KMS-11 (cell line): ENCODE data around the gene RBFOX2.

Source experiments
- H2AFZ ChIP-seq: fragments of 200-600 bp; sonication (generic); 2 replicates; pipeline ENCODE4 v1.6.1; 2016; ENCODE audit warnings: antibody characterized with exemption, mixed run types, low read depth
- H3K27ac ChIP-seq: fragments of 200-600 bp; sonication (generic); 2 replicates; pipeline ENCODE4 v1.6.1; 2016; ENCODE audit warnings: mild to moderate bottlenecking, mixed run types
- H3K27me3 ChIP-seq: fragments of 200-600 bp; sonication (generic); 2 replicates; pipeline ENCODE4 v1.6.1; 2017; ENCODE audit warnings: mild to moderate bottlenecking, low read depth, mixed run types, moderate library complexity; ENCODE audit not compliant: insufficient read depth
- H3K36me3 ChIP-seq: fragments of 200-600 bp; sonication (generic); 2 replicates; pipeline ENCODE4 v1.6.1; 2017; ENCODE audit warnings: mild to moderate bottlenecking, mixed run types; ENCODE audit not compliant: insufficient read depth
- H3K4me1 ChIP-seq: fragments of 200-600 bp; sonication (generic); 2 replicates; pipeline ENCODE4 v1.6.1; 2016; ENCODE audit warnings: mild to moderate bottlenecking, low read depth, mixed run types; ENCODE audit not compliant: poor library complexity, severe bottlenecking
- H3K4me2 ChIP-seq: fragments of 200-600 bp; sonication (generic); 2 replicates; pipeline ENCODE4 v1.7.0; 2016; ENCODE audit warnings: mild to moderate bottlenecking, mixed run types
- H3K4me3 ChIP-seq: fragments of 200-600 bp; sonication (generic); IDR thresholded peaks from 2 replicates; pipeline ENCODE4 v1.6.1; 2017; ENCODE audit warnings: low read depth, low read length, mixed read lengths; ENCODE audit not compliant: insufficient read depth
- H3K79me2 ChIP-seq: fragments of 200-600 bp; sonication (generic); 2 replicates; pipeline ENCODE4 v1.6.1; 2016; ENCODE audit warnings: low read depth, mixed run types; ENCODE audit not compliant: insufficient read depth
- H3K9ac ChIP-seq: fragments of 200-600 bp; sonication (generic); 2 replicates; pipeline ENCODE4 v1.6.1; 2016; ENCODE audit warnings: mild to moderate bottlenecking, mixed run types
- H4K20me1 ChIP-seq: fragments of 200-600 bp; sonication (generic); 2 replicates; pipeline ENCODE4 v1.6.1; 2016; ENCODE audit warnings: mild to moderate bottlenecking, mixed run types; ENCODE audit not compliant: insufficient read depth
- TF ChIP-seq, protein P1 (sequence below): fragments of 200-600 bp; sonication (generic); conservative IDR thresholded peaks from 2 replicates; pipeline ENCODE4 v1.6.1; 2017; ENCODE audit warnings: low read depth, mild to moderate bottlenecking, antibody characterized with exemption, low read length, moderate library complexity, mixed read lengths

Gene RBFOX2

DNA sequence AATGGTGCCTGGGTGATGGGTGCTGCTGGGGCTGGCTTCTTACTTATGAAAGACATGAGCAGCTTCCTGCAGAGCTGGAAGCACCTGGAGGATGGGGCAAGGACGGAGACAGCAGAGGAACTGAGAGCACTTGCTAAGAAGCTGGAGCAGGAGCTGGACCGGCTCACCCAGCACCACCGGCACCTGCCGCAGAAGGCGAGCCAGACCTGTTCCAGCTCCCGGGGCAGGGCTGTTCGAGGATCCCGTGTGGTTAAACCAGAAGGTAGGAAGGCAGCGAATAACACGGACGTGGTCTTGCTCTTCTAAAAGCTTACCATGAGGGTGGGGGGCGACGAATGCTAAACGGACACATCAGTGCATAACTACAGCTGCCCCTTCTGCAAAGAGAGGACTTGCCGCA lies 301.7 kb downstream of the RBFOX2 start:
- TF ChIP-seq, protein P1, sequence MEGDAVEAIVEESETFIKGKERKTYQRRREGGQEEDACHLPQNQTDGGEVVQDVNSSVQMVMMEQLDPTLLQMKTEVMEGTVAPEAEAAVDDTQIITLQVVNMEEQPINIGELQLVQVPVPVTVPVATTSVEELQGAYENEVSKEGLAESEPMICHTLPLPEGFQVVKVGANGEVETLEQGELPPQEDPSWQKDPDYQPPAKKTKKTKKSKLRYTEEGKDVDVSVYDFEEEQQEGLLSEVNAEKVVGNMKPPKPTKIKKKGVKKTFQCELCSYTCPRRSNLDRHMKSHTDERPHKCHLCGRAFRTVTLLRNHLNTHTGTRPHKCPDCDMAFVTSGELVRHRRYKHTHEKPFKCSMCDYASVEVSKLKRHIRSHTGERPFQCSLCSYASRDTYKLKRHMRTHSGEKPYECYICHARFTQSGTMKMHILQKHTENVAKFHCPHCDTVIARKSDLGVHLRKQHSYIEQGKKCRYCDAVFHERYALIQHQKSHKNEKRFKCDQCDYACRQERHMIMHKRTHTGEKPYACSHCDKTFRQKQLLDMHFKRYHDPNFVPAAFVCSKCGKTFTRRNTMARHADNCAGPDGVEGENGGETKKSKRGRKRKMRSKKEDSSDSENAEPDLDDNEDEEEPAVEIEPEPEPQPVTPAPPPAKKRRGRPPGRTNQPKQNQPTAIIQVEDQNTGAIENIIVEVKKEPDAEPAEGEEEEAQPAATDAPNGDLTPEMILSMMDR, result no peak
- no peaks in the 10 kb centered on the region for H4K20me1 ChIP-seq
- no peak overlapping the region for H3K27ac ChIP-seq
- no peaks in the 10 kb centered on the region for H3K36me3 ChIP-seq
- H3K4me3 ChIP-seq, result no peak overlapping the region
- H2AFZ ChIP-seq, result no peak overlapping the region
- no peaks in the 10 kb centered on the region for H3K79me2 ChIP-seq
- H3K27me3 ChIP-seq, result no peaks in the 10 kb centered on the region
- H3K9ac ChIP-seq, result no peak overlapping the region
- H3K4me2 ChIP-seq, result no peak overlapping the region
- no peaks in the 10 kb centered on the region for H3K4me1 ChIP-seq

DNA sequence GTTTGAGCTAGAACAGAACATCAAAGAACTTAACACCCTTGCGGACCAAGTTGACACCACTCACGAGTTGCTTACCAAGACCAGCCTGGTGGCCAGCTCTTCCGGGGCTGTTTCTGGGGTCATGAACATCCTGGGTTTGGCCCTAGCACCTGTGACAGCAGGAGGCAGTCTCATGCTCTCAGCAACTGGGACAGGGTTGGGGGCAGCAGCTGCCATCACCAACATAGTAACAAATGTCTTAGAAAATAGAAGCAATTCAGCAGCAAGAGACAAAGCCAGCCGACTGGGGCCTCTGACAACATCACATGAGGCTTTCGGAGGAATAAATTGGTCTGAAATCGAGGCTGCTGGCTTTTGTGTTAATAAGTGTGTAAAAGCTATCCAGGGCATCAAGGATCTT lies 302.2 kb downstream of the RBFOX2 start:
- H3K4me1 ChIP-seq, result no peaks in the 10 kb centered on the region
- H4K20me1 ChIP-seq, result no peaks in the 10 kb centered on the region
- no peaks in the 10 kb centered on the region for H3K36me3 ChIP-seq
- H3K9ac ChIP-seq, result no peak overlapping the region
- H2AFZ ChIP-seq, result no peak overlapping the region
- no peak overlapping the region for H3K4me2 ChIP-seq
- no peaks in the 10 kb centered on the region for H3K27me3 ChIP-seq
- H3K27ac ChIP-seq, result no peak overlapping the region
- H3K4me3 ChIP-seq, result no peak overlapping the region
- H3K79me2 ChIP-seq, result no peaks in the 10 kb centered on the region
- TF ChIP-seq, protein P1, result no peak

DNA sequence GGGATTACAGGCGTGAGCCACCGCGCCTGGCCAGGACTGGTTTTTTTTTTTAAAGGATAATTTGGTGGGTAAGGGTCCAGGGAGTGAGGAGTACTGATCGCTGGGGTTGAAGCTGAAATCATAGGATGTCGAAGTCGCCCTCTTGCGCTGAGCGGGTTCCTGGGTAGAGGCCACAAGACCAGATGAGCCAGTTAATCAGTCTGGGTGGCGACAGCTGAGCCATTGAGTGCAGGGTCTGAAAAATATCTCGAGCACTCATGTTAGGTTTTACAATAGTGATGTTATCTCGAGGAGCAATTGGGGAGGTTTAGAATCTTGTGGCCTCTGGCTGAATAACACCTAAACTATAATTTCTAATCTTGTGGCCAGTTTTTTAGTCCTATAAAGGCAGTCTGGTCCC lies 303.1 kb downstream of the RBFOX2 start:
- Histone ChIP-seq H3K36me3 (no peaks in the 10 kb centered on the region), H3K4me3 (no peak overlapping the region), H3K27me3 (no peaks in the 10 kb centered on the region), H3K9ac (no peak overlapping the region), H3K27ac (no peak overlapping the region), H3K79me2 (no peaks in the 10 kb centered on the region), H2AFZ (no peak overlapping the region), H3K4me1 (no peaks in the 10 kb centered on the region), H4K20me1 (no peaks in the 10 kb centered on the region), H3K4me2 (no peak overlapping the region)
- TF ChIP-seq, protein P1, result no peak

DNA sequence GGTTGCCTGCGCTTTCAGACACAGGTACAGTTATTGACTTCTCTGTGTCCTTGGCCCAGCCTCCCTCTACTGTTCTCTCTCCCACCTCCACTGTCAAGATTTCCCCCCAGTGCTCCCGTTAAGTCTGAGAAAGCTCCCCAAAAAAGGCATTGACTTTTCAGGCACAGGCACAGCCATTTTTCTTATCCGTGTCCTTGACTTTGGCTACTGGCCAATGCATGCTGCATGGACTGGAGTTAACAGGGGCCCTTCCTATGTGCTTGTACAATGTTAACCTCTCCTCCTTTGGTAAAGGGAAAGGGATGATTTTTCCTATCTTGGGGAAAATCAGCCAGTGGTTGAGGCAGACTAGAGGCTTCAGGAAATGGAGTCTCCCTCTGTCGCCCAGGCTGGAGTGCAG lies 306.7 kb downstream of the RBFOX2 start:
- Histone ChIP-seq H3K9ac (no peak overlapping the region), H4K20me1 (no peaks in the 10 kb centered on the region), H3K79me2 (no peaks in the 10 kb centered on the region), H3K27ac (no peak overlapping the region), H2AFZ (no peak overlapping the region), H3K4me1 (no peaks in the 10 kb centered on the region), H3K4me2 (no peak overlapping the region), H3K36me3 (no peaks in the 10 kb centered on the region), H3K4me3 (no peak overlapping the region), H3K27me3 (no peaks in the 10 kb centered on the region)
- TF ChIP-seq, protein P1, result no peak
